Astrocyte (in vitro differentiated cells and primary cell): ENCODE data around the gene CTTNBP2. TPM values are rescaled to one million over a fixed set of nuclear protein-coding genes. Genes with fewer than 3 reads are reported as not detected.
"Not testable (repeated sequence)": the region's sequence is repeated elsewhere in the genome, so short reads cannot be mapped to it uniquely, and the experiment has no call there.

ENCODE experiments used
- DNase-seq: peaks from one replicate; pipeline ENCODE4 v3.0.0-alpha.2; 2010; ENCODE audit warnings: low read depth
- FAIRE-seq: peaks from 2 replicates; lab custom pipeline; 2011; peaks lifted over from hg19 to GRCh38; lab: Jason Lieb, UNC
- H2AFZ ChIP-seq: 2 replicates; pipeline ENCODE4 v1.6.0; 2012; ENCODE audit warnings: low read depth, low read length, inconsistent platforms
- H3K27ac ChIP-seq: 2 replicates; pipeline ENCODE4 v1.5.1; 2011; ENCODE audit warnings: low read depth, low read length, inconsistent platforms
- H3K27me3 ChIP-seq: 2 replicates; pipeline ENCODE4 v1.6.0; 2011; ENCODE audit warnings: low read length, inconsistent platforms; ENCODE audit not compliant: insufficient read depth
- H3K36me3 ChIP-seq: 2 replicates; pipeline ENCODE4 v1.5.1; 2011; ENCODE audit warnings: low read length, inconsistent platforms; ENCODE audit not compliant: insufficient read depth
- H3K4me1 ChIP-seq: 2 replicates; pipeline ENCODE4 v1.5.1; 2011; ENCODE audit warnings: low read length, inconsistent platforms; ENCODE audit not compliant: insufficient read depth
- H3K4me2 ChIP-seq: 2 replicates; pipeline ENCODE4 v1.6.0; 2012; ENCODE audit warnings: low read length, inconsistent platforms
- H3K4me3 ChIP-seq: 2 replicates; pipeline ENCODE4 v1.5.1; 2011; ENCODE audit warnings: low read depth, mild to moderate bottlenecking, low read length, inconsistent platforms; ENCODE audit not compliant: insufficient read depth
- H3K79me2 ChIP-seq: 2 replicates; pipeline ENCODE4 v1.6.0; 2012; ENCODE audit warnings: mild to moderate bottlenecking, low read length, inconsistent platforms; ENCODE audit not compliant: insufficient read depth
- H3K9ac ChIP-seq: 2 replicates; pipeline ENCODE4 v1.6.0; 2012; ENCODE audit warnings: mild to moderate bottlenecking, low read length, inconsistent platforms
- H3K9me3 ChIP-seq: 2 replicates; pipeline ENCODE4 v1.5.1; 2012; ENCODE audit warnings: low read depth, mild to moderate bottlenecking, low read length, inconsistent platforms; ENCODE audit not compliant: insufficient read depth
- H4K20me1 ChIP-seq: 2 replicates; pipeline ENCODE4 v1.6.0; 2012; ENCODE audit warnings: low read length, inconsistent platforms; ENCODE audit not compliant: insufficient read depth
- H3K27ac Mint-ChIP-seq: one replicate; pipeline ENCODE4 v1.8.0; 2021; ENCODE audit warnings: mild to moderate bottlenecking, mixed read lengths; ENCODE audit not compliant: unreplicated experiment
- H3K27me3 Mint-ChIP-seq: one replicate; pipeline ENCODE4 v1.8.0; 2021; ENCODE audit warnings: low read depth, mixed read lengths; ENCODE audit not compliant: unreplicated experiment
- H3K36me3 Mint-ChIP-seq: one replicate; pipeline ENCODE4 v1.8.0; 2021; ENCODE audit warnings: low read depth, mixed read lengths; ENCODE audit not compliant: unreplicated experiment
- H3K4me1 Mint-ChIP-seq: one replicate; pipeline ENCODE4 v1.8.0; 2021; ENCODE audit warnings: low read depth, mixed read lengths; ENCODE audit not compliant: unreplicated experiment
- H3K4me3 Mint-ChIP-seq: one replicate; pipeline ENCODE4 v1.8.0; 2021; ENCODE audit warnings: mild to moderate bottlenecking, moderate library complexity, mixed read lengths; ENCODE audit not compliant: unreplicated experiment
- H3K9me3 Mint-ChIP-seq: one replicate; pipeline ENCODE4 v1.8.0; 2021; ENCODE audit warnings: mild to moderate bottlenecking, mixed read lengths; ENCODE audit not compliant: unreplicated experiment
- EZH2 ChIP-seq: IDR thresholded peaks from 2 replicates; pipeline ENCODE4 v1.6.1; 2012; ENCODE audit warnings: mild to moderate bottlenecking, low read length, inconsistent platforms; ENCODE audit not compliant: insufficient read depth
- total RNA-seq: library from RNA; stranded (reverse); gene quantifications from 2 replicates; pipeline ENCODE4 v1.2.1, GENCODE V29; 2021
- TF ChIP-seq, protein P1 (sequence below): IDR thresholded peaks from 2 replicates; pipeline ENCODE4 v1.5.1; 2011; ENCODE audit warnings: low read depth, mild to moderate bottlenecking, inconsistent platforms, low read length, moderate library complexity; ENCODE audit not compliant: insufficient read depth

CTTNBP2 gene
- total RNA-seq, 1 donor from 2014 or later = 4.9 TPM

DNA sequence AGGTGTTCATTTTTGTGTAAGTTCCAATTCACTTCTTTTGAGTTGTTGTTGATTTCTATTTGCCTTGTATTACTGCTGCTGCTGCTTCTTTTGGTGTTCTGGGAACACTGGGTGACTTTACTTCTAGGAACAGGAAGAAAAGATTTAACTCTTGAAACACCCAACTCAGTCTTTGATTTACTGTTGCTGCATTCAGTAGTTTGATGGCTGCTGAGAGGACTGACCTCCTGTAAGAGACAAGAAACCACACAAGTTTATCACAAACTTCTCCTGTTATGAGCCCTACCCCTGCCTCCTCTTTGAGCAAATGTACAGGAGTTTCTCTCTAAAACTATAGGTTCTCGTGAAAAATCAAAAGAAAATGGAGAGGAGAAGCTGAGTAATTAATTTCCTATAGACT lies 161.7 kb downstream of the CTTNBP2 start:
- H3K9ac ChIP-seq = no peak overlapping the region
- H3K4me2 ChIP-seq = no peak overlapping the region
- no peak overlapping the region for H3K27ac ChIP-seq
- H3K27ac Mint-ChIP-seq = no peak overlapping the region
- H3K9me3 Mint-ChIP-seq = no peaks in the 10 kb centered on the region
- DNase-seq = no peak
- H3K4me3 ChIP-seq = no peak overlapping the region
- no peaks in the 10 kb centered on the region for H3K36me3 ChIP-seq
- H2AFZ ChIP-seq = no peak overlapping the region
- H4K20me1 ChIP-seq = no peaks in the 10 kb centered on the region
- no peaks in the 10 kb centered on the region for H3K4me1 ChIP-seq
- H3K27me3 Mint-ChIP-seq = no peaks in the 10 kb centered on the region
- no peak overlapping the region for H3K4me3 Mint-ChIP-seq
- no peak for FAIRE-seq
- no peaks in the 10 kb centered on the region for H3K36me3 Mint-ChIP-seq
- no peaks in the 10 kb centered on the region for H3K9me3 ChIP-seq
- H3K4me1 Mint-ChIP-seq = no peaks in the 10 kb centered on the region
- TF ChIP-seq, protein P1, sequence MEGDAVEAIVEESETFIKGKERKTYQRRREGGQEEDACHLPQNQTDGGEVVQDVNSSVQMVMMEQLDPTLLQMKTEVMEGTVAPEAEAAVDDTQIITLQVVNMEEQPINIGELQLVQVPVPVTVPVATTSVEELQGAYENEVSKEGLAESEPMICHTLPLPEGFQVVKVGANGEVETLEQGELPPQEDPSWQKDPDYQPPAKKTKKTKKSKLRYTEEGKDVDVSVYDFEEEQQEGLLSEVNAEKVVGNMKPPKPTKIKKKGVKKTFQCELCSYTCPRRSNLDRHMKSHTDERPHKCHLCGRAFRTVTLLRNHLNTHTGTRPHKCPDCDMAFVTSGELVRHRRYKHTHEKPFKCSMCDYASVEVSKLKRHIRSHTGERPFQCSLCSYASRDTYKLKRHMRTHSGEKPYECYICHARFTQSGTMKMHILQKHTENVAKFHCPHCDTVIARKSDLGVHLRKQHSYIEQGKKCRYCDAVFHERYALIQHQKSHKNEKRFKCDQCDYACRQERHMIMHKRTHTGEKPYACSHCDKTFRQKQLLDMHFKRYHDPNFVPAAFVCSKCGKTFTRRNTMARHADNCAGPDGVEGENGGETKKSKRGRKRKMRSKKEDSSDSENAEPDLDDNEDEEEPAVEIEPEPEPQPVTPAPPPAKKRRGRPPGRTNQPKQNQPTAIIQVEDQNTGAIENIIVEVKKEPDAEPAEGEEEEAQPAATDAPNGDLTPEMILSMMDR = no peak
- no peak for TF ChIP-seq EZH2
- H3K79me2 ChIP-seq = no peaks in the 10 kb centered on the region
- H3K27me3 ChIP-seq = no peaks in the 10 kb centered on the region

DNA sequence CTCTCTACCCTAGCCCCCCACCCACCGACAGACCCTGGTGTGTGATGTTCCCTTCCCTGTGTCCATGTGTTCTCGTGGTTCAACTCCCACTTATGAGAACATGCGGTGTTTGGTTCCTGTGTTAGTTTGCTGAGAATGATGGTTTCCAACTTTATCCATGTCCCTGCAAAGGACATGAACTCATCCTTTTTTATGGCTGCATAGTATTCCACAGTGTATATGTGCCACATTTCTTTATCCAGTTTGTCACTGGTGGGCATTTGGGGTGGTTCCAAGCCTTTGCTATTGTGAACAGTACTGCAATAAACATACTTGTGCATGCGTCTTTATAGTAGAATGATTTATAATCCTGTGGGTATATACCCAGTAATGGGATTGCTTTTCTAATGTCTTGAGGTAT lies 165.1 kb downstream of the CTTNBP2 start:
- H3K27ac ChIP-seq, H3K9me3 ChIP-seq, H3K9ac ChIP-seq, H3K4me3 ChIP-seq, H4K20me1 ChIP-seq, H3K36me3 ChIP-seq, H3K4me1 Mint-ChIP-seq, H3K27me3 Mint-ChIP-seq, H3K4me1 ChIP-seq, H3K27me3 ChIP-seq, H3K9me3 Mint-ChIP-seq, FAIRE-seq, H3K27ac Mint-ChIP-seq, H3K79me2 ChIP-seq, H3K4me2 ChIP-seq, H3K36me3 Mint-ChIP-seq, H2AFZ ChIP-seq, DNase-seq, H3K4me3 Mint-ChIP-seq: not testable (repeated sequence)

DNA sequence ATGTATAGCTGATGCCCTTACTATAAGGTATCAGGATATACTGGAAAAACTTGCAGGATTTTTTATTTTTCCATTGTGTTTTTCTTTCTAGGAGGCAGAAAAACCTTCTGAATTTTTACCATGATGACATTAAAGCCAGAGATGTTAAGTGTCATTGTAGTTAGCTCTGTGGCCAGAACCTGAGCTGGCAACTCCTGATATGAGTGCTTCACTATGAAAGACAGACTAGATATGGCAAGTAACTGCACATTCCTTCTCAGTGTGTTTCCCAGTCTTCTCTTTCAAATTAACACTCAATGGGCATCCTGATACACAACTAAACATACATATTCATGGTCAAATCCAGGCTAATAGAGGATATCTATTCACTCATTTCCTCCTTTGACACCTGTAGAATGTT lies 166.2 kb downstream of the CTTNBP2 start:
- Histone ChIP-seq H3K9ac (no peak overlapping the region), H3K9me3 (no peaks in the 10 kb centered on the region), H3K27me3 (no peaks in the 10 kb centered on the region), H3K4me3 (no peak overlapping the region), H4K20me1 (no peaks in the 10 kb centered on the region), H3K4me2 (no peak overlapping the region), H3K27ac (no peak overlapping the region), H3K4me1 (no peaks in the 10 kb centered on the region), H3K79me2 (no peaks in the 10 kb centered on the region), H2AFZ (no peak overlapping the region), H3K36me3 (no peaks in the 10 kb centered on the region)
- Mint-ChIP-seq H3K27ac (no peak overlapping the region), H3K27me3 (no peaks in the 10 kb centered on the region), H3K4me3 (no peak overlapping the region), H3K36me3 (no peaks in the 10 kb centered on the region), H3K4me1 (no peaks in the 10 kb centered on the region), H3K9me3 (peaks cover 2% of the 10 kb centered on the region)
- FAIRE-seq = no peak
- no peak for DNase-seq
- TF ChIP-seq, protein P1 = no peak
- TF ChIP-seq EZH2 = no peak
